ENCODE measurements around the gene IFI6.

- no peak for TF ChIP-seq CTCF (IDR thresholded peaks at IDR 0.05)
- no peak for TF ChIP-seq POLR2A (IDR thresholded peaks at IDR 0.05)
Measured at GRCh38 chr1:27687906-27688305, 15.9 kb upstream of the IFI6 start.

All from testis (tissue), 2 donors.